Astrocyte (in vitro differentiated cells and primary cell): ENCODE data around the gene BCL2. TPM values are rescaled to one million over a fixed set of nuclear protein-coding genes. Genes with fewer than 3 reads are reported as not detected.

Experiments
- DNase-seq: peaks from one replicate; pipeline ENCODE4 v3.0.0-alpha.2; 2010; ENCODE audit warnings: low read depth
- FAIRE-seq: peaks from 2 replicates; lab custom pipeline; 2011; peaks lifted over from hg19 to GRCh38; lab: Jason Lieb, UNC
- H2AFZ ChIP-seq: 2 replicates; pipeline ENCODE4 v1.6.0; 2012; ENCODE audit warnings: low read depth, low read length, inconsistent platforms
- H3K27ac ChIP-seq: 2 replicates; pipeline ENCODE4 v1.5.1; 2011; ENCODE audit warnings: low read depth, low read length, inconsistent platforms
- H3K27me3 ChIP-seq: 2 replicates; pipeline ENCODE4 v1.6.0; 2011; ENCODE audit warnings: low read length, inconsistent platforms; ENCODE audit not compliant: insufficient read depth
- H3K36me3 ChIP-seq: 2 replicates; pipeline ENCODE4 v1.5.1; 2011; ENCODE audit warnings: low read length, inconsistent platforms; ENCODE audit not compliant: insufficient read depth
- H3K4me1 ChIP-seq: 2 replicates; pipeline ENCODE4 v1.5.1; 2011; ENCODE audit warnings: low read length, inconsistent platforms; ENCODE audit not compliant: insufficient read depth
- H3K4me2 ChIP-seq: 2 replicates; pipeline ENCODE4 v1.6.0; 2012; ENCODE audit warnings: low read length, inconsistent platforms
- H3K4me3 ChIP-seq: 2 replicates; pipeline ENCODE4 v1.5.1; 2011; ENCODE audit warnings: low read depth, mild to moderate bottlenecking, low read length, inconsistent platforms; ENCODE audit not compliant: insufficient read depth
- H3K79me2 ChIP-seq: 2 replicates; pipeline ENCODE4 v1.6.0; 2012; ENCODE audit warnings: mild to moderate bottlenecking, low read length, inconsistent platforms; ENCODE audit not compliant: insufficient read depth
- H3K9ac ChIP-seq: 2 replicates; pipeline ENCODE4 v1.6.0; 2012; ENCODE audit warnings: mild to moderate bottlenecking, low read length, inconsistent platforms
- H3K9me3 ChIP-seq: 2 replicates; pipeline ENCODE4 v1.5.1; 2012; ENCODE audit warnings: low read depth, mild to moderate bottlenecking, low read length, inconsistent platforms; ENCODE audit not compliant: insufficient read depth
- H4K20me1 ChIP-seq: 2 replicates; pipeline ENCODE4 v1.6.0; 2012; ENCODE audit warnings: low read length, inconsistent platforms; ENCODE audit not compliant: insufficient read depth
- H3K27ac Mint-ChIP-seq: one replicate; pipeline ENCODE4 v1.8.0; 2021; ENCODE audit warnings: mild to moderate bottlenecking, mixed read lengths; ENCODE audit not compliant: unreplicated experiment
- H3K27me3 Mint-ChIP-seq: one replicate; pipeline ENCODE4 v1.8.0; 2021; ENCODE audit warnings: low read depth, mixed read lengths; ENCODE audit not compliant: unreplicated experiment
- H3K36me3 Mint-ChIP-seq: one replicate; pipeline ENCODE4 v1.8.0; 2021; ENCODE audit warnings: low read depth, mixed read lengths; ENCODE audit not compliant: unreplicated experiment
- H3K4me1 Mint-ChIP-seq: one replicate; pipeline ENCODE4 v1.8.0; 2021; ENCODE audit warnings: low read depth, mixed read lengths; ENCODE audit not compliant: unreplicated experiment
- H3K4me3 Mint-ChIP-seq: one replicate; pipeline ENCODE4 v1.8.0; 2021; ENCODE audit warnings: mild to moderate bottlenecking, moderate library complexity, mixed read lengths; ENCODE audit not compliant: unreplicated experiment
- H3K9me3 Mint-ChIP-seq: one replicate; pipeline ENCODE4 v1.8.0; 2021; ENCODE audit warnings: mild to moderate bottlenecking, mixed read lengths; ENCODE audit not compliant: unreplicated experiment
- EZH2 ChIP-seq: IDR thresholded peaks from 2 replicates; pipeline ENCODE4 v1.6.1; 2012; ENCODE audit warnings: mild to moderate bottlenecking, low read length, inconsistent platforms; ENCODE audit not compliant: insufficient read depth
- total RNA-seq: library from RNA; stranded (reverse); gene quantifications from 2 replicates; pipeline ENCODE4 v1.2.1, GENCODE V29; 2021
- TF ChIP-seq, protein P1 (sequence below): IDR thresholded peaks from 2 replicates; pipeline ENCODE4 v1.5.1; 2011; ENCODE audit warnings: low read depth, mild to moderate bottlenecking, inconsistent platforms, low read length, moderate library complexity; ENCODE audit not compliant: insufficient read depth

BCL2 gene
- total RNA-seq, 1 donor from 2014 or later: 1.7 TPM

DNA sequence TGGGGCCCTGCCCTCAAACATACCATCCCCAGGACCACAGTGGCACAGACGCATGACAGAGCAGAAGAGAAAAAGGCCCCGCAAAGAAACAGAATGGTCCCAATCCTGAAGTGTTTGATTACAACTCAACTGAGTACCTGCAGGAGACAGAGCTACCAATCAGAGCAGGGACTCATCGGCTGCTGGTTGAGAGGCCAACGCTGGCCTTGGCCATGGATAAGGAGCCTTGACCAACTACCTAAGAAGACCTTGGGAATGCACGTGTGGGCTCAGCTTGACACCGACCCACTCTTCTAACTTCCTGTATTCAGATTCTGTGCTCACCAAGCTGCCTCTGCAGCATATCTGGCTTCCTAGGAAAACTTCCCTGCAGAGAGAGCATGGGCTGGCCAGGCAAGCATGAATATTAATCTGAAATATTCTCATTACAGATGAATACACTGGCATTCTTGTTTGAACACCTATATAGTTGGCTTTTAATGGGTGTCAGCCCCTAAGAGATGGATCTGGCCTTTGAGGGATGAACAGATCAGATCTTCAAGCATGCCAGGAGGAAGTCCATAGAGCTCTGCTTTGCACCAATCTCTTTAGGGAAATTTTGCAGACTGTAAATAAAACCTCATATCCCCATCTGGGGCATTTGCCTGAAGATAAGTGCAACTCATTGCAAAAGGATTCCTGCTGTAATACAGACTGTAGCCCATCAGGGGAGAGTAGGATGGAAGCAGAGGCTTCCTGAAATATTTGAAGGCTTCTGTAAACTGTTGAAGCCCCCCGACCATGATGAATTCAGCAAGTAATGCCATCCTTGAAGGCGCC lies 135.4 kb downstream of the BCL2 start:
- Histone ChIP-seq H3K4me1 (no peaks in the 10 kb centered on the region), H3K9me3 (no peaks in the 10 kb centered on the region), H2AFZ (no peak overlapping the region), H4K20me1 (no peaks in the 10 kb centered on the region), H3K36me3 (no peaks in the 10 kb centered on the region), H3K9ac (no peak overlapping the region), H3K4me3 (no peak overlapping the region), H3K4me2 (no peak overlapping the region), H3K27ac (no peak overlapping the region), H3K79me2 (no peaks in the 10 kb centered on the region), H3K27me3 (peaks cover 25% of the 10 kb centered on the region)
- Mint-ChIP-seq H3K4me1 (peaks cover 6% of the 10 kb centered on the region), H3K27me3 (peaks cover 18% of the 10 kb centered on the region), H3K36me3 (no peaks in the 10 kb centered on the region), H3K27ac (no peak overlapping the region), H3K4me3 (no peak overlapping the region), H3K9me3 (no peaks in the 10 kb centered on the region)
- TF ChIP-seq, protein P1, sequence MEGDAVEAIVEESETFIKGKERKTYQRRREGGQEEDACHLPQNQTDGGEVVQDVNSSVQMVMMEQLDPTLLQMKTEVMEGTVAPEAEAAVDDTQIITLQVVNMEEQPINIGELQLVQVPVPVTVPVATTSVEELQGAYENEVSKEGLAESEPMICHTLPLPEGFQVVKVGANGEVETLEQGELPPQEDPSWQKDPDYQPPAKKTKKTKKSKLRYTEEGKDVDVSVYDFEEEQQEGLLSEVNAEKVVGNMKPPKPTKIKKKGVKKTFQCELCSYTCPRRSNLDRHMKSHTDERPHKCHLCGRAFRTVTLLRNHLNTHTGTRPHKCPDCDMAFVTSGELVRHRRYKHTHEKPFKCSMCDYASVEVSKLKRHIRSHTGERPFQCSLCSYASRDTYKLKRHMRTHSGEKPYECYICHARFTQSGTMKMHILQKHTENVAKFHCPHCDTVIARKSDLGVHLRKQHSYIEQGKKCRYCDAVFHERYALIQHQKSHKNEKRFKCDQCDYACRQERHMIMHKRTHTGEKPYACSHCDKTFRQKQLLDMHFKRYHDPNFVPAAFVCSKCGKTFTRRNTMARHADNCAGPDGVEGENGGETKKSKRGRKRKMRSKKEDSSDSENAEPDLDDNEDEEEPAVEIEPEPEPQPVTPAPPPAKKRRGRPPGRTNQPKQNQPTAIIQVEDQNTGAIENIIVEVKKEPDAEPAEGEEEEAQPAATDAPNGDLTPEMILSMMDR: no peak
- TF ChIP-seq EZH2: no peak
- DNase-seq (no peak), FAIRE-seq (no peak)

DNA sequence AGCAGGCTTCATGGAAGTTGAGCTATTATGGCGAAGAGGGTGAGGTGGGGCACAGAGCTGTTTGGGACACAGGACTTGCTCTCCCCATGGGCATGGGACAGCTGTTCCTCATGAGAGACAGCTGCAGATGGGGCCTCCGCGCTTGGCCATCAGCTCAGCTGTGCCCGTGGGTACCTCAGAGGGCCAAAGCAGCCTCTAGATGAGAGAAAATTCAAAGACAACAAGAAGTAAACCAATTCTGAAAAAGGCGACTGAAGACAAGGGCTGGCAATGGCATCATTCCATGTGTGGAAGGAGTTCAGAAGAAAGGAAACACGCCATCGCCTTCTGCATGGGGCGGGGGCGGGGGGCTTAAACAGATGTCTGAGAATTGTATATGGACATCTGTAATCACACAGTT lies 136.2 kb downstream of the BCL2 start:
- H3K4me1 ChIP-seq: no peaks in the 10 kb centered on the region
- FAIRE-seq (no peak), DNase-seq (no peak)
- TF ChIP-seq, protein P1: no peak
- no peak for TF ChIP-seq EZH2
- H3K4me1 Mint-ChIP-seq: peaks cover 9% of the 10 kb centered on the region
- no peak overlapping the region for H3K4me2 ChIP-seq
- H3K27me3 ChIP-seq: peaks cover 31% of the 10 kb centered on the region
- no peaks in the 10 kb centered on the region for H3K36me3 ChIP-seq
- no peak overlapping the region for H3K27ac ChIP-seq
- H3K4me3 Mint-ChIP-seq: no peak overlapping the region
- no peaks in the 10 kb centered on the region for H3K9me3 Mint-ChIP-seq
- H3K36me3 Mint-ChIP-seq: no peaks in the 10 kb centered on the region
- no peaks in the 10 kb centered on the region for H3K79me2 ChIP-seq
- no peak overlapping the region for H3K27ac Mint-ChIP-seq
- no peaks in the 10 kb centered on the region for H4K20me1 ChIP-seq
- H2AFZ ChIP-seq: no peak overlapping the region
- no peak overlapping the region for H3K9ac ChIP-seq
- H3K27me3 Mint-ChIP-seq: peaks cover 21% of the 10 kb centered on the region
- no peak overlapping the region for H3K4me3 ChIP-seq
- H3K9me3 ChIP-seq: no peaks in the 10 kb centered on the region

DNA sequence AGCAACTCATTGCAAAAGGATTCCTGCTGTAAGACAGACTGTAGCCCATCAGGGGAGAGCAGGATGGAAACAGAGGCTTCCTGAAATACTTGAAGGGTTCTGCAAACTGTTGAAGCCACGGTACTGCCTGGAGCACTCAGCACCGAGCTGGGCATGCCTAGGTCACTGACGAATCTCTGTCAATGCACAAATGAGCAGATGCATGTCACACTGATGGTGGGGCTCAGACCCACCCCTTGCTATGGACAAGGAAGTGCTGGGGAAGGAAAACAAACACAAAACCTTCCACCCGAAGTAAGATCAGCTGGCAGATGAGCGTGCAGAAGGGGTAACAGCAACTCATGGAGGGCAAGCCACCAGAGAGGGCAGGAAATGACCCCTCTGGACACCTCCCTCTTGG lies 136.7 kb downstream of the BCL2 start:
- no peak overlapping the region for H2AFZ ChIP-seq
- Mint-ChIP-seq H3K4me3 (no peak overlapping the region), H3K36me3 (no peaks in the 10 kb centered on the region), H3K27me3 (peaks cover 21% of the 10 kb centered on the region), H3K4me1 (peaks cover 9% of the 10 kb centered on the region), H3K27ac (no peak overlapping the region), H3K9me3 (no peaks in the 10 kb centered on the region)
- no peak overlapping the region for H3K4me2 ChIP-seq
- H4K20me1 ChIP-seq: no peaks in the 10 kb centered on the region
- no peak for TF ChIP-seq EZH2
- TF ChIP-seq, protein P1: no peak
- no peaks in the 10 kb centered on the region for H3K79me2 ChIP-seq
- H3K4me3 ChIP-seq: no peak overlapping the region
- no peak overlapping the region for H3K9ac ChIP-seq
- DNase-seq (no peak), FAIRE-seq (no peak)
- no peaks in the 10 kb centered on the region for H3K4me1 ChIP-seq
- peaks cover 31% of the 10 kb centered on the region for H3K27me3 ChIP-seq
- no peaks in the 10 kb centered on the region for H3K9me3 ChIP-seq
- no peak overlapping the region for H3K27ac ChIP-seq
- H3K36me3 ChIP-seq: no peaks in the 10 kb centered on the region
